HG03039 (cell line): ENCODE measurements around the gene SGMS1.
A peak's percentile ranks its signal among the peaks of the same experiment; 100 is the strongest.

Experiments
- ATAC-seq: cut with Tn5 transposase; IDR thresholded peaks from one replicate; pipeline ENCODE4 v1.9.1; 2021; ENCODE audit warnings: mild to moderate bottlenecking, moderate library complexity; ENCODE audit not compliant: unreplicated experiment

The SGMS1 gene

GRCh38 chr10:50613726-50614443, 9.9 kb downstream of the SGMS1 start:
- no peak for ATAC-seq

GRCh38 chr10:50613150-50613549, 10.6 kb downstream of the SGMS1 start:
- ATAC-seq: peak; percentile 54

- ATAC-seq: no peak
Measured at GRCh38 chr10:50610368-50610767, 13.4 kb downstream of the SGMS1 start.

- ATAC-seq: no peak
Measured at GRCh38 chr10:50607356-50607925, 16.3 kb downstream of the SGMS1 start.

- ATAC-seq: no peak
Measured at GRCh38 chr10:50605951-50606270, 17.8 kb downstream of the SGMS1 start.

GRCh38 chr10:50605269-50605950, 18.3 kb downstream of the SGMS1 start:
- ATAC-seq: peak; percentile 73

GRCh38 chr10:50604809-50605208, 18.9 kb downstream of the SGMS1 start:
- no peak for ATAC-seq

GRCh38 chr10:50604049-50604640, 19.6 kb downstream of the SGMS1 start:
- peak; percentile 56 for ATAC-seq

GRCh38 chr10:50603151-50603850, 20.5 kb downstream of the SGMS1 start:
- no peak for ATAC-seq

GRCh38 chr10:50601974-50602373, 21.8 kb downstream of the SGMS1 start:
- ATAC-seq: no peak

- no peak for ATAC-seq
Measured at GRCh38 chr10:50600831-50601477, 22.8 kb downstream of the SGMS1 start.

- ATAC-seq: no peak
Measured at GRCh38 chr10:50600286-50600685, 23.5 kb downstream of the SGMS1 start.

- no peak for ATAC-seq
Measured at GRCh38 chr10:50596897-50597296, 26.9 kb downstream of the SGMS1 start.

GRCh38 chr10:50596456-50596855, 27.3 kb downstream of the SGMS1 start:
- ATAC-seq: no peak

GRCh38 chr10:50595785-50596184, 28.0 kb downstream of the SGMS1 start:
- ATAC-seq: no peak

- no peak for ATAC-seq
Measured at GRCh38 chr10:50593523-50594376, 30.0 kb downstream of the SGMS1 start.

- no peak for ATAC-seq
Measured at GRCh38 chr10:50592961-50593418, 30.8 kb downstream of the SGMS1 start.

GRCh38 chr10:50590935-50591334, 32.8 kb downstream of the SGMS1 start:
- ATAC-seq: no peak

GRCh38 chr10:50586740-50587088, 37.0 kb downstream of the SGMS1 start:
- no peak for ATAC-seq
